ENCODE results near the gene CPB2. TPM values are rescaled to one million over a fixed set of nuclear protein-coding genes. Genes with fewer than 3 reads are reported as not detected.

CPB2 gene
- total and polyA plus RNA-seq, 4 donors: 175 to 997 (median 504) TPM

- Histone ChIP-seq H3K27ac (ENCODE audit: low read depth in 1 of 2, low read length in 2 of 2) (no peak overlapping the region), H3K9ac (ENCODE audit: low read depth in 1 of 2, low read length in 2 of 2) (no peak overlapping the region), H3K27me3 (ENCODE audit: control insufficient read depth in 4 of 4, insufficient read depth in 4 of 4, low read length in 3 of 4) (no peaks in the 10 kb centered on the region), H3K9me3 (ENCODE audit: control insufficient read depth in 4 of 4, low read length in 3 of 4) (no peaks in the 10 kb centered on the region), H3K36me3 (ENCODE audit: control insufficient read depth in 4 of 4, insufficient read depth in 3 of 4, low read depth in 1 of 4, low read length in 3 of 4) (peaks cover 2 to 68% (median 44%) of the 10 kb centered on the region in 4 donors), H3K4me3 (ENCODE audit: low read depth in 1 of 3, low read length in 3 of 3) (no peak overlapping the region), H3K4me1 (ENCODE audit: control insufficient read depth in 4 of 4, insufficient read depth in 4 of 4, low read length in 3 of 4) (peaks cover 2 to 25% (median 10%) of the 10 kb centered on the region in 4 donors)
- no peak for DNase-seq (ENCODE audit: low spot score)
- 79% methylated on average over 5 of the region's 5 CpGs for WGBS
- TF ChIP-seq GABPA (IDR thresholded peaks at IDR 0.05 in 1 of 2, conservative IDR thresholded peaks at IDR 0.05 in 1 of 2) (no peak), SP1 (IDR thresholded peaks at IDR 0.05) (no peak), RXRA (IDR thresholded peaks at IDR 0.05) (no peak), REST (IDR thresholded peaks at IDR 0.05) (no peak), MAX (IDR thresholded peaks at IDR 0.05) (no peak), YY1 (IDR thresholded peaks at IDR 0.05) (no peak), FOXA2 (IDR thresholded peaks at IDR 0.05) (no peak), EGR1 (IDR thresholded peaks at IDR 0.05; ENCODE audit: low read depth in 2 of 2) (no peak), JUND (IDR thresholded peaks at IDR 0.05) (no peak)
Observed at GRCh38 chr13:46057256-46058015, 47.4 kb downstream of the CPB2 start.

- DNase-seq (ENCODE audit: low spot score): no peak
- Histone ChIP-seq H3K27me3 (ENCODE audit: control insufficient read depth in 4 of 4, insufficient read depth in 4 of 4, low read length in 3 of 4) (no peaks in the 10 kb centered on the region), H3K4me1 (ENCODE audit: control insufficient read depth in 4 of 4, insufficient read depth in 4 of 4, low read length in 3 of 4) (peaks cover 2 to 38% (median 15%) of the 10 kb centered on the region in 4 donors), H3K36me3 (ENCODE audit: control insufficient read depth in 4 of 4, insufficient read depth in 3 of 4, low read depth in 1 of 4, low read length in 3 of 4) (peaks cover 2 to 43% (median 22%) of the 10 kb centered on the region in 4 donors), H3K9ac (ENCODE audit: low read depth in 1 of 2, low read length in 2 of 2) (peak overlapping the region; percentile 85 to 96), H3K27ac (ENCODE audit: low read depth in 1 of 2, low read length in 2 of 2) (peak overlapping the region; percentile 91 to 94), H3K9me3 (ENCODE audit: control insufficient read depth in 4 of 4, low read length in 3 of 4) (no peaks in the 10 kb centered on the region), H3K4me3 (ENCODE audit: low read depth in 1 of 3, low read length in 3 of 3) (peak overlapping the region; percentile 79 to 89 (median 87))
- 55% methylated on average over 18 of the region's 18 CpGs for WGBS
- peak; percentile 4 for TF ChIP-seq FOXA1 (IDR thresholded peaks at IDR 0.05)
- TF ChIP-seq ZBTB33 (IDR thresholded peaks at IDR 0.05): no peak
Observed at GRCh38 chr13:46053162-46054012, 51.4 kb downstream of the CPB2 start.

Data from liver (tissue), 9 donors.